NCI-H128 (cell line): ENCODE results near the gene AGBL5.
"Not testable (repeated sequence)": the region's sequence is repeated elsewhere in the genome, so short reads cannot be mapped to it uniquely, and the experiment has no call there.

Experiments used
- DNase-seq: peaks from one replicate; lab custom pipeline; 2025; ENCODE audit not compliant: unreplicated experiment; lab: John Stamatoyannopoulos, UW

AGBL5 gene

DNA sequence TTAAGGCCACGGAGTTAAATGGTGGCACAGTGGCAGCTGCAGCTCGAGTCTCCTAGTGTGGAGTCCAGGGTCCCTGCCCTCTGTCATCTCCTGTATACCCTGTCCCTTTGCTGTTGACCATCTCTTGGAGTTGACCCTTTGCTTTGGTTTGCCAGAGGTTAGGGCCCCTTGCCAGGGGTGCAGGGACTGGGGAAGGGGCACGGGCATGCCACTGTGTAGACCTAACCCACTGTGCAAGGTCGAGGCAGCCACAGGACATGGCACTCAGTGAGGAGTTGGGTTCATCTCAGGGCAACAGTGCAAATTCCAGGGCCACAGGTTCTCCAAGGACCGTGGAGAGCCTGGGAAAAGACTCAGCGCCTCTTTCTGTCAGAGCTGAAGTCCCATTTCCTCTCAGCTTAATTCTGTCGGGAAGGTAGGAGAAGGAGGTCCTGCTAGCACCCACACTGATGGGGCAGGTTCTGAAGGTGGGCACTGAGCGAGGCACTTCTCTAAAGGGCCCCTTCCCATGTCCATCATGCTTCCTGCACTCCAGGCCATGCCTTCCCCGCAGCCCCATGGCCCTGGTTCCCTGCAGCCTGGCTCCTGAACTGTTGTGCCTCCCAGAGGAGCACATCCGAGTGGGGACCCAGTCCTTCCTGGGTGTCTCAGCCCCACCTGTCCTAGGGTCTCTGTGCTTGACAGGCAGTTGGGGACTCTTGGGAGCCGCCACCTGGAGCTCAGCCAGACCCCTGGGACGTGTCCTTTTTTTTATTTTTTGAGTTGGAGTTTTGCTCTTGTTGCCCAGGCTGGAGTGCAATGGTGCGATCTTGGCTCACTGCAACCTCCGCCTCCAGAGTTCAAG lies 37.9 kb downstream of the AGBL5 start:
- no peak for DNase-seq

DNA sequence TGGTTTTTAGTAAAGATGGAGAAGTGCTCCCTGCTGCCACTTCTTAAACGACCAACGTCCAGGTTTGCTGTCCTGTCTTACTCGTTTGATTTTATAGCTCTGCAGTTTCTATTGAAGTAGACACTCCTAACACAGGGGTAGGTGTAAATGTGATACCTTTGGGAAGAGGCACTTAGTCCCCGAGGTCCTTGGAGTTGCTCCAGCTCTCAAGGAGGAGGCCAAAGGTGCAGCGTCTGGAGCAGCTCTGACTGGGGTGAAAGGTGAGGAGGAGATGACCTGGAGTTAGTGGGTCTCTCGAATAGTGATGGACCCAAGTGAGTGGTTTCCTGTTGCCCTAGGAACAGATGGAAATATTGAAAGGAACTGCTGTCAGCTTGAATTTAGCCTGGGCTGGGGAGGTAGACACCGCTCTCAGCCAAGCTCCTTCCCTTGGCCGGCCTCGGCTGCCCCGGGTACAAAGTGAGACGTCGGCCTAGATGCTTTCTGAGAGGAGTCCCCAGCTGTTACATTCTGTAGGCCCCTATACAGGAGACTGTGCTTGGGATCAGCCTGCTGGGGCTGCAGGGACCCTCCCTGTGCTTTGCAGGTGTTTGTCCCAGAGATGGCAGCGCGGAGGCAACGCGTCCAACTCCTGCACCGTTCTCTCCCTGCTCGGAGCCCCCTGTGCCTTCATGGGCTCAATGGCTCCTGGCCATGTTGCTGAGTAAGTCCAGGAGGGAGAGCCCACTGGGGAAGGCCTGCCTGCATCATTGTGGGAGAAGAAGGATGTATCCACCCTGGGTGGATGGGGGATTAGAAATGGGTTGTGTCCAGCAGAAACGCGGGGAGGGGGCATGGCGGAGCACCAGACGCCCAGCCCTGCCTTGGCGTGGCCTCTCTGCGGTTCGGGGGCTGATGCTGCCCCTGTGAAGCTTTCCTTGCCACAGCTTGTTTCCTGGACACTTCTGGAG lies 40.6 kb downstream of the AGBL5 start:
- DNase-seq: no peak

DNA sequence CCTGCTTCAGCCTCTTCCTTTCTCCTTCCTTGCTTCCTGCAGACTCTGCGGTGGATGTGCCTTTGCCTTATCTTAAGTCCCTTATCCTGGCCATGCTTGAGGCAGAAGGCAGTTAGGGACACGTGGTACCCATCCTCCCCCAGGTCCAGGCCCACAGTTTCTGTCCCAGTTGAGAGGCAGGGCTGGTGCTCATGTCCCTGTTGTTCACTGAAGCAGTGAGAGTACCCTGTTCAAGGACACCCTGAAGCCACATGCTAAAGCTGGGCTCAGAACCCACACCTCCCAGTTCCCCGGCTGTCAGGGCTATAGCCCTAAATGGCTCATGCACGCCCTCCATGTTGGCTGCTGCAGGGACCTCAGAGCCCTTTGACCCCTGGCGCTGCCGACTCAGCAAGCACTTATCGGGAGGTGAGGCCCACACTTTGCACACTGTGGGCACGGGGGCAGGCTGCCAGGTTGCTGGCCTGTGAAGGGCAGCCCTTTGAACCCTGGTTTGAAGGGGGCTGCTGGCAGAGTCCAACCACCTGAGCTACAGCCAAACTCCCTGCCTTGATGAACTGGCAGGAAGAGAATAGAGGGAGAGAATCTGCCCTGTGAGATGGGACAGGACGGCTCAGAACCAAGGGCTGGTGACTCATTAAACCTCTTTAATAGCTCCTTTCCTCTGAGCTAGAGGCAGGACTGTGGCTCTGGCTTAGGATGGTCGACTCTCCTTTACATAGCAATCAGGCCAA lies 41.4 kb downstream of the AGBL5 start:
- DNase-seq: no peak

DNA sequence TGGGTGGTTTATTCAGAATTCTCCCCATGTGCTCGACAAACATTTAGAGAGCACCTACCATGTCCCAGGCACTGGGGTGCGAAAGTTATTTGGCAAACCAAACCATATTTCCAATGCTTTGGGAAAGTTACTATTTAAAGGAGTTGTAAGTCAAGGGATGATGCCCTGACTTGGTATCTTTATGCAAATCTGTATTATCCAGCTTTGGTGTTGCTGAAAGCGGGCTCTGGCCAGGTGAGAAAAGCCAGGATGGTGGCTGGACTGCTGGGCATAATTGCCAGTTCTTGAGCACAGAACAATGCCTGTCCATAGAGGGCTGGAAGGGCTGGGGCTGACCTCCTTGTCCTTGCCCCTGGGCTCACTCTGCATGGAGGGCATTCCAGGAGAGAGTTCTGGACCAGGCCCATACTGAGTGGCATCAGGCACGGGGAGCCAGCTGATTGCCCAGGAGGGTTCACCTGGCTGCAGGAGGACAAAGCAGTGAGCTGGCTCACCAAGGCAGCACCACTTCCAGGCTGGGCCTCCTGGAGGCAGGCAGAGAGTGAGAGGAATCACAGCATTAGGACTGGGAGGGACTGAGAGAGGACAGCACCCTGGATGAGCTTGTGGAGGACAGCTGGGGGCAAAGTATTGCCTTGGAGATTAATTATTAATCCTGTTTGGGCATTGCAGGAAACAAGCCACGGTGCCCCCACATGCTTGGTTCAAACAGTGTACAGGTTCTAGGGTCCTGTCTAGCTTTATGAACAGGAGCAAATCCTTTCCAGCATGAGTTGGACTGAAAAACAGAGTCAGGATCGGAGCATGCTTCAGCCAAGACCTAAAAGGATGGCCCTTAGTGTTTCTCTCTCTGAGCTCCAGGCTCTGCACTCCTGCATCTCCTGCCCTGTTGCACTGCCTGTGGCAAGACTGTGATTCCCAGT lies 42.2 kb downstream of the AGBL5 start:
- no peak for DNase-seq

DNA sequence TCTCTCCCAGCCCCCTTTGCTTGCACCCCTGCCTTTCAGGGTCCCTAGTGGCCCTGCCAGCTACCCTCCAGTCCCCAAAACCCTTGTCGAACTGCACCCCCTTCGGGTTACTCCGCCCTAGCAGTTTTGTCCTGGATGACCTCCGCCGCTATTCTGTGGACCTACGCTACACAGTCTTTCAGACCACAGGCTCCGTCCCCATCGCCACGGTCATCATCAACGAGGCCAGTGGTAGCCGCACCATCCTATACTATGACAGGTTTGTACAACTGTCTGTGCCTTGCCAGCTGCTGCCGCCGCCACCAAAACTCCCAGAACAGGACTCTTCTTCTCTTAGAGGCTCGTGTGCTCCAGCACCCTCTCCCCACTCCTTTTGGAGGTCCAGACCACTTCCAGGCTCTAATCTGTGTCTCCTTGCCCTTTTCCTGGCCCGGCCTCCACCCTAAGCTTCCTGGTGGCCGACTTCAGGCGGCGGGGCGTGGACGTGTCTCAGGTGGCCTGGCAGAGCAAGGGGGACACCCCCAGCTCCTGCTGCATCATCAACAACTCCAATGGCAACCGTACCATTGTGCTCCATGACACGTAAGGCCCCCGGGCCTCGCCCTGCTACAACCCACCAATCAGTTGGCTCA lies 43.0 kb downstream of the AGBL5 start:
- DNase-seq: no peak

DNA sequence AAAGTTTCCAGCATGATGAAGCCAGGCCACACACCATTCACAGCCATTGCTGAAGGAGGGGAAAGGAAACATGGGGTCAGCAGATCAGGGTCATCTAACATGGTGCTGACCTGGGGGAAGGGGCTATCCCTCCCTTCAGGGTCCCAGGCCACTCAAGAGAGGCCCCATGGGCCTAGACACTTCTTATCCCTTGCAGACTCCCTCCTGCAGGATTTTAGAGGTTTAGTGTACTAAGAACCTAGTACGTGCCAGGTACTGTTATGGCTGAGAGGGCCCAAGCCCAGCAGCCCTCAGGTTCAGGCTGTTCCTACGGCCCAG lies 43.9 kb downstream of the AGBL5 start:
- DNase-seq: no peak

DNA sequence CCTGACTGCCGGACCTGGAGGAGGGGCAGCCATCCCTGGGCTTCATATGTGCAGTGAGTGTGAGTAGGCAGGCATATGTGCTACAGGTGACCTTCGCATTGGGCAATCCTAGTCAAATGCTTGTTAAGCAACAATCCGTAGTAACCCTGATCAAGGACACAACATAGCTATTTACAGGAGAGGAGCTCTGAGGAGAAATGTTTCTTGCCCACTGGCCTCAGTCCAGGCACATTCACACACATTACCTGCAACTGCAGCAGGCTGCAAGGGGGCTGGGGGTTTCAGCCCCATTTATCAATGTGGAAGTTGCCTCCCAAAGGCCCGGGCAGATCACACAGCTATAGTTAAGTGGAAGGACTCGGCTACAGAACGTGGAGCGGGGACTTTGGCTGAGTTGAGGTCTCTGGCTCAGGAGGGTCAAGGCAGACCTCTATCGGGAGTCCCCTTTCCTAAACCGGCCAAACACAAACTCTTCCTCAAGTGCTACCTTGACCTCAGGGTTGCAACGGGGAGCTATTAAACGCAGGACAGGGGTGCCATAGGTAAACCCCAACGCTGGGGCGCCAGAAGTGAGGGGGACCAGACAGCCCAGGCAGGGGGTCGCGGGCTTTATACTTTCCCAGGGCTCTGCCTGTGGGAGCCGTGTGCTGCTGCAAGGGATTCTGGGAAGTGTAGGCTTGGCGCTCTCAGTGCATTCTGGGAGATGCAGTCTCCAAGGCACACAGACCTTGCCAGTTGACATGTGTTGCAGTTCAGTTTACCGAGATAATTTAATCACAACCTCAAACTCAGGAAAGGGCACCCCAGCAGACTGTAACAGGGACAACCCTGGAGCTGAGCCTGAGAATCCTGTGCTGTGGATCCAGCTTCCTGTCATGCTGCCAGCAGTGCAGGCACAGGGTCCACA lies 44.5 kb downstream of the AGBL5 start:
- no peak for DNase-seq

DNA sequence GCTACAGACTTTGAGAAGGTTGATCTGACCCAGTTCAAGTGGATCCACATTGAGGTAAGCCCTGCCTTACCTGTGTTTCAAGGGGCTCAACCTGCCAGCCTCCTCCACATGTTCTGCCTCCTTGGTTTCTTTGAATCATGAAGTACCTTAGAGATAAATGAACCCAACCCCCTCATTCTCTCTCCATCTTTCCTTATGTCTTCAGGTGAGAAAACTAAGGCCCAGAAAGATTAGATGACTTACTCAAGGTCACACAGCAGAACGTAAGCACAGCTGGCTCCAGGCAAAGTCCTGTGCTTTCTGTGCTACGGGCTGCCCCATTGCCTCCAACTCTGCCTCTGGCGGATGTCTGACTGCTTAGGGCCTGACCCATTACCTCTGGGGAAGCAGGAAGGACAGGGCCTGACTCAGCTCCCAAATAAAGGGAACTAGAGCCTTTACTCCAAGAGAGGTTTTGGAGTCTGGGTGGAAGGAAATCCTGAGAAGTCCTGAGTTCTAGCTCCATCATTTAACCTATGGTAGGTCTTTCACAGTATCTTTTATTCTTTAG lies 45.4 kb downstream of the AGBL5 start:
- DNase-seq: no peak

DNA sequence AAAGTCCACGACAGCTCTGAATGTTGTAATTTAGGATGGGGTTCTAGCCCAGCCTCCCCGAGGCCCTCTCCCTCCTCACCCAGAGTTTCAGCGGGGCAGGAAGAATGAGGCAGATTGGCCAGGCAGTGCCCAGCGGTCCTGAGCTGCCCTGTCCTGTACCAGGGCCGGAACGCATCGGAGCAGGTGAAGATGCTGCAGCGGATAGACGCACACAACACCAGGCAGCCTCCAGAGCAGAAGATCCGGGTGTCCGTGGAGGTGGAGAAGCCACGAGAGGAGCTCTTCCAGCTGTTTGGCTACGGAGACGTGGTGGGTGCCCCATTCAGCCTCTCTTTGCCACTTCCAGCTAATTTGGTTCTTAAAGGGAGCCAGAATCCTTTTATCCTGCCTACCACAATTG lies 45.9 kb downstream of the AGBL5 start:
- DNase-seq: no peak

DNA sequence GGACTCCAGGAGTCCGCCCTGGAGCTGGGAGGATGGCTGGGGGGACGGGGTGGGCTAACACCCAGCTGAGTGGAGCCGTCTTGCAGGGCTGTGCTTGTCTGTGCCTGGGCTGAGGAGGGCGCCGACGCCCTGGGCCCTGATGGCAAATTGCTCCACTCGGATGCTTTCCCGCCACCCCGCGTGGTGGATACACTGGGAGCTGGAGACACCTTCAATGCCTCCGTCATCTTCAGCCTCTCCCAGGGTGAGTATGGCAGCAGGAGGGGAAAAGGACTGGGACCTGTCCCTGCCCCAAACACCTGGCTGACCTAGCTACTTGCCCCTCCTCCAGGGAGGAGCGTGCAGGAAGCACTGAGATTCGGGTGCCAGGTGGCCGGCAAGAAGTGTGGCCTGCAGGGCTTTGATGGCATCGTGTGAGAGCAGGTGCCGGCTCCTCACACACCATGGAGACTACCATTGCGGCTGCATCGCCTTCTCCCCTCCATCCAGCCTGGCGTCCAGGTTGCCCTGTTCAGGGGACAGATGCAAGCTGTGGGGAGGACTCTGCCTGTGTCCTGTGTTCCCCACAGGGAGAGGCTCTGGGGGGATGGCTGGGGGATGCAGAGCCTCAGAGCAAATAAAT lies 48.0 kb downstream of the AGBL5 start:
- DNase-seq: no peak

DNA sequence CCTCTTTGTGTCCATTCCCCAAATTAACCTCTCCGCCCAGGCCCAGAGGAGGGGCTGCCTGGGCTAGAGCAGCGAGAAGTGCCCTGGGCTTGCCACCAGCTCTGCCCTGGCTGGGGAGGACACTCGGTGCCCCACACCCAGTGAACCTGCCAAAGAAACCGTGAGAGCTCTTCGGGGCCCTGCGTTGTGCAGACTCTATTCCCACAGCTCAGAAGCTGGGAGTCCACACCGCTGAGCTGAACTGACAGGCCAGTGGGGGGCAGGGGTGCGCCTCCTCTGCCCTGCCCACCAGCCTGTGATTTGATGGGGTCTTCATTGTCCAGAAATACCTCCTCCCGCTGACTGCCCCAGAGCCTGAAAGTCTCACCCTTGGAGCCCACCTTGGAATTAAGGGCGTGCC lies 48.6 kb downstream of the AGBL5 start:
- DNase-seq: no peak

DNA sequence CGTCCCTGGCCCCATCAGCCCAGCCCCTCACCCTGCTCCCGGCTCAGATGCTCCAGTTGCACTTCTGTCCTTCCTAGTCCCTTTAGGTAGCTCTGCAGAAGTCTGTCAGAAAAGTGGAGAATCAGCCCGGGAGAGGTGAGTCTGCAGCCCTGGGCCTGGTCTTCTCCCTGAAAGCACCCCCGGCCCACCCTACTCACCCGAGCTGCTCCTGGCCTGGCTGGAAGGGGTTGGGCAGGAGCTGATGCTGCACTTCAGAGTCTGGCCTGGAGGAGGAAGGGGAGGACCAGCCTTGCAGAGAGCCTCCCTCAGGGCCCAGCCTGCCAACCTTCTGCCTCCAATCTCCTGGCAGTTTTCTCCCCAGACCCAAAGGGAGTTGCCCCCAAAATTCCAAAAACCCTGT lies 50.9 kb downstream of the AGBL5 start:
- DNase-seq: no peak

DNA sequence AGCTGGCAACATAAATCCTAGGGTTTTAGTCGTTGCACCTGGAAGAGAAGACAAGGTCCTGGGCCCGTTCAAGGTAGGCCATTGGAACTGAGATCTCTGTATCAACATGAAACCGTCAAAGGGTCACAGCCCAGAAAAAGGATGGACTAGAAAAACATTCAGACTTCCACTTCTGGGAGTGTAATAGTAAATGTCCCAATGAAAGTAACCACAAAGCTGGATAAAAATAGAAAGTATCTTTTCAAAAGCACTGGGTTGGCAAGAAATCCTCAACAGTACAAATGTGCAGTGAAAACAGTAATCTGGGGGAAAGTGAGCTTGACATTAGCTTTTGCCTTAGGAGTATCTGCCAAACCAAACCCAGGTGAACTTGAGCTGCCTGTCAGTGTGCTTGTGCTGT lies 54.5 kb downstream of the AGBL5 start:
- DNase-seq: no peak

DNA sequence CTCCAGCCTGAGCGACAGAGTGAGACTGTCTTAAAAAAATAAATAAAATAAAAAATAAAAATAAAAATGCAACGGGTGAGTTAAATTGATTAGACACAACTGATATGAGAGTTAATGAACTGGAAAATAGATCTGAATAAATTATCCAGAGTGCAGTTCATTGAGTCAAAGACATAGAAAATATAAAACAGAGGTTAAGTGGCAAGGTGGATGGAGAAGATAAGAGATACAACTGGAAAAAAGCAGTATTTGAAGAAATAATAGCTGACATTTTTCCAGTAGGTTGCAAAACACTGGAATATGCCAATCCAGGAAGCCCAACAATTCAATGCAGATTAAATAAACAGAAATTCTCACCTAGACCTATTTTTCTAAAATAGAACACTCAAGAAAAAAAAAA lies 56.8 kb downstream of the AGBL5 start:
- no peak for DNase-seq

- no peak for DNase-seq
These were observed 57.6 kb downstream of the AGBL5 start for GRCh38 chr2:27109083-27109482.

- DNase-seq: not testable (repeated sequence)
These were observed 59.3 kb downstream of the AGBL5 start for GRCh38 chr2:27110603-27111352.

DNA sequence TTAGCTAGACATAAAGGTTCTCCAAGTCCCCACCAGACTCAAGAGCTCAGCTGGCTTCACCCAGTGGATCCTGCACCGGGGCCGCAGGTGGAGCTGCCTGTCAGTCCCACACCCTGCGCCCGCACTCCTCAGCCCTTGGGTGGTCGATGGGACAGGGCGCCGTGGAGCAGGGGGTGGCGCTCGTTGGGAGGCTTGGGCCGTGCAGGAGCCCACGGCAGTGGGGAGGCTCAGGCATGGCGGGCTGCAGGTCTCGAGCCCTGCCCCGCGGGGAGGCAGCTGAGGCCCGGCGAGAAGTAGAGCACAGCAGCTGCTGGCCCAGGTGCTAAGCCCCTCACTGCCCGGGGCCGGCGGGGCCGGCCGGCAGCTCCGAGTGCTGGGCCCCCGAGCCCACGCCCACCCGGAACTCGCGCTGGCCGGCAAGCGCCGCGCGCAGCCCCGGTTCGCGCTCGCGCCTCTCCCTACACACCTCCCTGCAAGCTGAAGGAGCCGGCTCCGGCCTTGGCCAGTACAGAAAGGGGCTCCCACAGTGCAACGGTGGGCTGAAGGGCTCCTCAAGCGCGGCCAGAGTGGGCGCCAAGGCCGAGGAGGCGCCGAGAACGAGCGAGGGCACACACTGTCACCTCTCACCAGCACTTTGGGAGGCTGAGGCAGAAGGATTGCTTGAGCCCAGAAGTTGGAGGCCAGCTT lies 60.1 kb downstream of the AGBL5 start:
- DNase-seq: not testable (repeated sequence)
